Mesenchymal stem cell (in vitro differentiated cells and primary cell): ENCODE measurements around the gene GNLY.

Experiments used
- DNase-seq: peaks from one replicate; pipeline ENCODE4 v3.0.0-alpha.2; 2013
- H2AFZ ChIP-seq: one replicate; pipeline ENCODE4 v1.6.1; 2013; ENCODE audit warnings: low read depth, mild to moderate bottlenecking, control low read depth, inconsistent platforms, low read length, moderate library complexity
- H2AK5ac ChIP-seq: 2 replicates; pipeline ENCODE4 v1.6.1; 2013; ENCODE audit warnings: low read length, moderate library complexity, mild to moderate bottlenecking, inconsistent platforms; ENCODE audit not compliant: severe bottlenecking
- H2BK120ac ChIP-seq: one replicate; pipeline ENCODE4 v1.6.1; 2013; ENCODE audit warnings: low read depth, mild to moderate bottlenecking, inconsistent platforms, low read length, moderate library complexity
- H2BK12ac ChIP-seq, 2 experiments: one replicate each; pipeline ENCODE4 v1.6.1; 2013; ENCODE audit warnings: inconsistent platforms in 2 of 2, low read length in 2 of 2, mild to moderate bottlenecking in 2 of 2, moderate library complexity in 2 of 2, control low read depth in 1 of 2
- H2BK15ac ChIP-seq: one replicate; pipeline ENCODE4 v1.6.1; 2013; ENCODE audit warnings: mild to moderate bottlenecking, low read depth, inconsistent platforms; ENCODE audit not compliant: poor library complexity, severe bottlenecking
- H2BK5ac ChIP-seq: 2 replicates; pipeline ENCODE4 v1.6.1; 2013; ENCODE audit warnings: low read depth, mild to moderate bottlenecking, low read length, control low read depth, inconsistent platforms; ENCODE audit not compliant: poor library complexity, severe bottlenecking
- H3K14ac ChIP-seq, 2 experiments: one replicate each; pipeline ENCODE4 v1.6.1; 2013; ENCODE audit warnings: inconsistent platforms in 2 of 2, low read length in 2 of 2, control low read depth in 1 of 2, mild to moderate bottlenecking in 1 of 2, moderate library complexity in 1 of 2
- H3K18ac ChIP-seq, 2 experiments: one replicate each; pipeline ENCODE4 v1.6.1; 2013; ENCODE audit warnings: inconsistent platforms in 2 of 2, low read length in 2 of 2, control low read depth in 1 of 2, low read depth in 1 of 2, mild to moderate bottlenecking in 1 of 2
- H3K23ac ChIP-seq, 2 experiments: one replicate each; pipeline ENCODE4 v1.6.1; 2013; ENCODE audit warnings: inconsistent platforms in 2 of 2, low read length in 2 of 2, mild to moderate bottlenecking in 2 of 2, moderate library complexity in 2 of 2, control low read depth in 1 of 2
- H3K27ac ChIP-seq: 2 replicates; pipeline ENCODE4 v1.5.1; 2013; ENCODE audit warnings: mild to moderate bottlenecking, moderate library complexity, low read length, control low read depth, inconsistent platforms; ENCODE audit not compliant: poor library complexity, severe bottlenecking
- H3K27me3 ChIP-seq, 2 experiments: 2 replicates each; pipeline versions ENCODE4 v1.6.1 to v1.7.0; 2013; ENCODE audit warnings: low read length in 2 of 2, mild to moderate bottlenecking in 2 of 2, moderate library complexity in 2 of 2, control low read depth in 1 of 2, inconsistent platforms in 1 of 2; ENCODE audit not compliant: control insufficient read depth in 1 of 2, insufficient read depth in 1 of 2
- H3K36me3 ChIP-seq, 2 experiments: 2 replicates each; pipeline versions ENCODE4 v1.6.1 to v1.7.0; 2013; ENCODE audit warnings: low read length in 2 of 2, control low read depth in 1 of 2, inconsistent platforms in 1 of 2, low read depth in 1 of 2, mild to moderate bottlenecking in 1 of 2; ENCODE audit not compliant: insufficient read depth in 2 of 2, control insufficient read depth in 1 of 2
- H3K4ac ChIP-seq, 2 experiments: one replicate each; pipeline ENCODE4 v1.6.1; 2013; ENCODE audit warnings: inconsistent platforms in 2 of 2, low read length in 2 of 2, mild to moderate bottlenecking in 2 of 2, moderate library complexity in 2 of 2, control low read depth in 1 of 2, low read depth in 1 of 2
- H3K4me1 ChIP-seq: 2 replicates; pipeline ENCODE4 v1.6.1; 2013; ENCODE audit warnings: low read depth, low read length, control low read depth; ENCODE audit not compliant: control insufficient read depth, insufficient read depth
- H3K4me2 ChIP-seq: 2 replicates; pipeline ENCODE4 v1.6.1; 2013; ENCODE audit warnings: low read length, mild to moderate bottlenecking, inconsistent platforms; ENCODE audit not compliant: poor library complexity, severe bottlenecking
- H3K4me3 ChIP-seq, 2 experiments: 2 replicates each; pipeline versions ENCODE4 v1.5.1 to v1.7.0; 2013; ENCODE audit warnings: low read length in 2 of 2, mild to moderate bottlenecking in 2 of 2, control low read depth in 1 of 2, low read depth in 1 of 2; ENCODE audit not compliant: insufficient read depth in 1 of 2
- H3K79me1 ChIP-seq: replicated peaks from 2 replicates; pipeline ENCODE4 v1.6.1; 2013; ENCODE audit warnings: mild to moderate bottlenecking, control low read depth, low read length, inconsistent platforms; ENCODE audit not compliant: poor library complexity, severe bottlenecking
- H3K9ac ChIP-seq: 2 replicates; pipeline ENCODE4 v1.7.0; 2013; ENCODE audit warnings: mild to moderate bottlenecking, low read length, moderate library complexity
- H3K9me3 ChIP-seq: 2 replicates; pipeline ENCODE4 v1.7.0; 2013; ENCODE audit warnings: mild to moderate bottlenecking, low read length; ENCODE audit not compliant: control insufficient read depth
- H4K8ac ChIP-seq: one replicate; pipeline ENCODE4 v1.6.1; 2013; ENCODE audit warnings: inconsistent platforms, mild to moderate bottlenecking, low read length, moderate library complexity
- H4K91ac ChIP-seq: one replicate; pipeline ENCODE4 v1.6.1; 2013; ENCODE audit warnings: mild to moderate bottlenecking, low read length, inconsistent platforms
- WGBS: methylation state at CpG from one replicate; pipeline ENCODE4 v1.1.7; 2013; ENCODE audit warnings: mixed read lengths; 5-methylcytosine and 5-hydroxymethylcytosine counted together

The GNLY gene

GRCh38 chr2:85703329-85703728 lies 9.2 kb downstream of the GNLY start:
- DNase-seq: no peak
- Histone ChIP-seq H3K9me3 (no peaks in the 10 kb centered on the region), H2BK15ac (no peak overlapping the region), H3K4me3 (no peak overlapping the region), H3K27me3 (no peaks in the 10 kb centered on the region), H3K4me2 (no peak overlapping the region), H3K9ac (peak overlapping the region; percentile 8), H3K27ac (no peak overlapping the region), H2BK120ac (no peak overlapping the region), H2AFZ (no peak overlapping the region), H3K4me1 (peaks cover 5% of the 10 kb centered on the region), H4K91ac (no peak overlapping the region), H2BK12ac (no peak overlapping the region), H3K14ac (no peak overlapping the region), H3K79me1 (no peaks in the 10 kb centered on the region), H2AK5ac (no peak overlapping the region), H3K18ac (no peak overlapping the region), H2BK5ac (no peak overlapping the region), H3K4ac (no peak overlapping the region), H3K23ac (no peak overlapping the region), H4K8ac (no peak overlapping the region), H3K36me3 (no peaks in the 10 kb centered on the region)

- H2BK5ac ChIP-seq: no peak overlapping the region
- no peak overlapping the region for H3K27ac ChIP-seq
- H2AK5ac ChIP-seq: no peak overlapping the region
- 100% methylated on average over 1 of the region's 3 CpGs for WGBS
- no peaks in the 10 kb centered on the region for H3K79me1 ChIP-seq
- no peak overlapping the region for H3K9ac ChIP-seq
- no peak overlapping the region for H2BK15ac ChIP-seq
- H3K36me3 ChIP-seq: no peaks in the 10 kb centered on the region
- no peak overlapping the region for H4K8ac ChIP-seq
- no peak overlapping the region for H2BK120ac ChIP-seq
- H2AFZ ChIP-seq: no peak overlapping the region
- DNase-seq: no peak
- H3K27me3 ChIP-seq: no peaks in the 10 kb centered on the region
- H3K4me3 ChIP-seq: no peak overlapping the region
- peaks cover 5% of the 10 kb centered on the region for H3K4me1 ChIP-seq
- H3K23ac ChIP-seq: no peak overlapping the region
- no peak overlapping the region for H4K91ac ChIP-seq
- no peak overlapping the region for H2BK12ac ChIP-seq
- no peak overlapping the region for H3K18ac ChIP-seq
- H3K14ac ChIP-seq: no peak overlapping the region
- no peak overlapping the region for H3K4ac ChIP-seq
- H3K4me2 ChIP-seq: no peak overlapping the region
- no peaks in the 10 kb centered on the region for H3K9me3 ChIP-seq
Observed at GRCh38 chr2:85704038-85704437, 9.9 kb downstream of the GNLY start.

GRCh38 chr2:85704800-85705679 lies 10.9 kb downstream of the GNLY start:
- Histone ChIP-seq H3K27me3 (no peaks in the 10 kb centered on the region), H4K91ac (peak overlapping the region; percentile 47), H3K4ac (no peak overlapping the region), H2AK5ac (no peak overlapping the region), H2BK12ac (peak overlapping the region; percentile 12 to 70), H3K4me1 (peaks cover 5% of the 10 kb centered on the region), H2BK120ac (no peak overlapping the region), H3K9ac (no peak overlapping the region), H3K18ac (peak overlapping the region; percentile 5 to 72), H4K8ac (peak overlapping the region; percentile 59), H2AFZ (no peak overlapping the region), H3K36me3 (no peaks in the 10 kb centered on the region), H3K9me3 (no peaks in the 10 kb centered on the region), H3K79me1 (no peaks in the 10 kb centered on the region), H3K14ac (no peak overlapping the region), H2BK15ac (no peak overlapping the region), H3K27ac (no peak overlapping the region), H3K23ac (no peak overlapping the region), H3K4me3 (no peak overlapping the region), H2BK5ac (no peak overlapping the region), H3K4me2 (no peak overlapping the region)
- WGBS: 67% methylated on average over 7 of the region's 8 CpGs
- no peak for DNase-seq

- Histone ChIP-seq H4K8ac (no peak overlapping the region), H3K4me2 (no peak overlapping the region), H2AFZ (no peak overlapping the region), H3K18ac (no peak overlapping the region), H3K4me1 (peaks cover 5% of the 10 kb centered on the region), H3K27ac (no peak overlapping the region), H2BK12ac (no peak overlapping the region), H3K36me3 (no peaks in the 10 kb centered on the region), H3K79me1 (no peaks in the 10 kb centered on the region), H3K23ac (no peak overlapping the region), H2BK15ac (no peak overlapping the region), H3K4me3 (no peak overlapping the region), H3K4ac (no peak overlapping the region), H2AK5ac (no peak overlapping the region), H3K27me3 (no peaks in the 10 kb centered on the region), H4K91ac (no peak overlapping the region), H3K14ac (no peak overlapping the region), H3K9ac (no peak overlapping the region), H3K9me3 (no peaks in the 10 kb centered on the region), H2BK5ac (no peak overlapping the region), H2BK120ac (no peak overlapping the region)
- DNase-seq: peak; percentile 96
- 91% methylated on average over 2 of the region's 2 CpGs for WGBS
Observed at GRCh38 chr2:85705680-85706039, 11.5 kb downstream of the GNLY start.
